HG02943 (cell line): ENCODE data around the gene CAPZA2.
"Not testable (repeated sequence)": the region's sequence is repeated elsewhere in the genome, so short reads cannot be mapped to it uniquely, and the experiment has no call there.

Experiments used
- ATAC-seq: cut with Tn5 transposase; IDR thresholded peaks from one replicate; pipeline ENCODE4 v1.9.1; 2021; ENCODE audit warnings: mild to moderate bottlenecking, low read depth, moderate library complexity; ENCODE audit not compliant: unreplicated experiment

CAPZA2 gene

GRCh38 chr7:116911801-116912200, 49.4 kb downstream of the CAPZA2 start:
- ATAC-seq: no peak

GRCh38 chr7:116912269-116912909, 50.0 kb downstream of the CAPZA2 start:
- no peak for ATAC-seq

GRCh38 chr7:116918704-116919103, 56.3 kb downstream of the CAPZA2 start:
- ATAC-seq: no peak

GRCh38 chr7:116920359-116920758, 58.0 kb downstream of the CAPZA2 start:
- ATAC-seq: no peak

GRCh38 chr7:116922545-116922944, 60.2 kb downstream of the CAPZA2 start:
- no peak for ATAC-seq

GRCh38 chr7:116924741-116925140, 62.4 kb downstream of the CAPZA2 start:
- no peak for ATAC-seq

- no peak for ATAC-seq
Observed at GRCh38 chr7:116929021-116929420, 66.6 kb downstream of the CAPZA2 start.

GRCh38 chr7:116929914-116930913, 67.8 kb downstream of the CAPZA2 start:
- ATAC-seq: peak; percentile 66

GRCh38 chr7:116932566-116932965, 70.2 kb downstream of the CAPZA2 start:
- no peak for ATAC-seq

- ATAC-seq: no peak
Observed at GRCh38 chr7:116933465-116933864, 71.1 kb downstream of the CAPZA2 start.

GRCh38 chr7:116934580-116934979, 72.2 kb downstream of the CAPZA2 start:
- no peak for ATAC-seq

- not testable (repeated sequence) for ATAC-seq
Observed at GRCh38 chr7:116936844-116937243, 74.5 kb downstream of the CAPZA2 start.

GRCh38 chr7:116938678-116939077, 76.3 kb downstream of the CAPZA2 start:
- no peak for ATAC-seq

- no peak for ATAC-seq
Observed at GRCh38 chr7:116940689-116941370, 78.4 kb downstream of the CAPZA2 start.

- ATAC-seq: no peak
Observed at GRCh38 chr7:116942504-116942903, 80.1 kb downstream of the CAPZA2 start.

GRCh38 chr7:116948934-116949333, 86.5 kb downstream of the CAPZA2 start:
- no peak for ATAC-seq

GRCh38 chr7:116949941-116950801, 87.8 kb downstream of the CAPZA2 start:
- no peak for ATAC-seq

GRCh38 chr7:116950889-116951351, 88.5 kb downstream of the CAPZA2 start:
- ATAC-seq: no peak

GRCh38 chr7:116951366-116952292, 89.2 kb downstream of the CAPZA2 start:
- ATAC-seq: no peak
